ENCODE data around the gene PLPPR1.

The PLPPR1 gene

GRCh38 chr9:101128623-101129022 is 100.1 kb downstream of the PLPPR1 start:
- DNase-seq: no peak

- DNase-seq: no peak
Measured at GRCh38 chr9:101130054-101130453, 101.5 kb downstream of the PLPPR1 start.

- DNase-seq: no peak
Measured at GRCh38 chr9:101131326-101131725, 102.8 kb downstream of the PLPPR1 start.

- DNase-seq: no peak
Measured at GRCh38 chr9:101132801-101133200, 104.3 kb downstream of the PLPPR1 start.

GRCh38 chr9:101138509-101138908 is 110.0 kb downstream of the PLPPR1 start:
- no peak for DNase-seq

GRCh38 chr9:101139082-101139481 is 110.6 kb downstream of the PLPPR1 start:
- no peak for DNase-seq

GRCh38 chr9:101140764-101141163 is 112.2 kb downstream of the PLPPR1 start:
- DNase-seq: no peak

GRCh38 chr9:101146508-101146907 is 118.0 kb downstream of the PLPPR1 start:
- no peak for DNase-seq

GRCh38 chr9:101148344-101148743 is 119.8 kb downstream of the PLPPR1 start:
- DNase-seq: no peak

GRCh38 chr9:101158361-101158760 is 129.8 kb downstream of the PLPPR1 start:
- DNase-seq: no peak

- DNase-seq: no peak
Measured at GRCh38 chr9:101162231-101162630, 133.7 kb downstream of the PLPPR1 start.

- no peak for DNase-seq
Measured at GRCh38 chr9:101165131-101165530, 136.6 kb downstream of the PLPPR1 start.

GRCh38 chr9:101167490-101168134 is 139.1 kb downstream of the PLPPR1 start:
- DNase-seq: no peak

- no peak for DNase-seq
Measured at GRCh38 chr9:101172616-101173015, 144.1 kb downstream of the PLPPR1 start.

GRCh38 chr9:101173907-101174306 is 145.4 kb downstream of the PLPPR1 start:
- DNase-seq: no peak

- DNase-seq: no peak
Measured at GRCh38 chr9:101176384-101176783, 147.9 kb downstream of the PLPPR1 start.

GRCh38 chr9:101184813-101185278 is 156.3 kb downstream of the PLPPR1 start:
- DNase-seq: no peak

- DNase-seq: no peak
Measured at GRCh38 chr9:101191723-101192122, 163.2 kb downstream of the PLPPR1 start.

- DNase-seq: no peak
Measured at GRCh38 chr9:101197026-101197425, 168.5 kb downstream of the PLPPR1 start.

- DNase-seq: no peak
Measured at GRCh38 chr9:101200852-101201251, 172.3 kb downstream of the PLPPR1 start.

GRCh38 chr9:101201630-101202029 is 173.1 kb downstream of the PLPPR1 start:
- DNase-seq: no peak

GRCh38 chr9:101209670-101210069 is 181.1 kb downstream of the PLPPR1 start:
- DNase-seq: no peak

- no peak for DNase-seq
Measured at GRCh38 chr9:101212661-101213060, 184.1 kb downstream of the PLPPR1 start.

- DNase-seq: no peak
Measured at GRCh38 chr9:101219030-101219429, 190.5 kb downstream of the PLPPR1 start.

- DNase-seq: no peak
Measured at GRCh38 chr9:101220341-101220740, 191.8 kb downstream of the PLPPR1 start.

All from NCI-H1417 treated with DMSO at 0.1 percent for 48 hours (cell line).